KMS-11 (cell line): ENCODE data around the gene ARHGAP4.

ENCODE experiments used
- H2AFZ ChIP-seq: fragments of 200-600 bp; sonication (generic); 2 replicates; pipeline ENCODE4 v1.6.1; 2016; ENCODE audit warnings: antibody characterized with exemption, mixed run types, low read depth
- H3K27ac ChIP-seq: fragments of 200-600 bp; sonication (generic); 2 replicates; pipeline ENCODE4 v1.6.1; 2016; ENCODE audit warnings: mild to moderate bottlenecking, mixed run types
- H3K27me3 ChIP-seq: fragments of 200-600 bp; sonication (generic); 2 replicates; pipeline ENCODE4 v1.6.1; 2017; ENCODE audit warnings: mild to moderate bottlenecking, low read depth, mixed run types, moderate library complexity; ENCODE audit not compliant: insufficient read depth
- H3K36me3 ChIP-seq: fragments of 200-600 bp; sonication (generic); 2 replicates; pipeline ENCODE4 v1.6.1; 2017; ENCODE audit warnings: mild to moderate bottlenecking, mixed run types; ENCODE audit not compliant: insufficient read depth
- H3K4me1 ChIP-seq: fragments of 200-600 bp; sonication (generic); 2 replicates; pipeline ENCODE4 v1.6.1; 2016; ENCODE audit warnings: mild to moderate bottlenecking, low read depth, mixed run types; ENCODE audit not compliant: poor library complexity, severe bottlenecking
- H3K4me2 ChIP-seq: fragments of 200-600 bp; sonication (generic); 2 replicates; pipeline ENCODE4 v1.7.0; 2016; ENCODE audit warnings: mild to moderate bottlenecking, mixed run types
- H3K4me3 ChIP-seq: fragments of 200-600 bp; sonication (generic); IDR thresholded peaks from 2 replicates; pipeline ENCODE4 v1.6.1; 2017; ENCODE audit warnings: low read depth, low read length, mixed read lengths; ENCODE audit not compliant: insufficient read depth
- H3K79me2 ChIP-seq: fragments of 200-600 bp; sonication (generic); 2 replicates; pipeline ENCODE4 v1.6.1; 2016; ENCODE audit warnings: low read depth, mixed run types; ENCODE audit not compliant: insufficient read depth
- H3K9ac ChIP-seq: fragments of 200-600 bp; sonication (generic); 2 replicates; pipeline ENCODE4 v1.6.1; 2016; ENCODE audit warnings: mild to moderate bottlenecking, mixed run types
- H4K20me1 ChIP-seq: fragments of 200-600 bp; sonication (generic); 2 replicates; pipeline ENCODE4 v1.6.1; 2016; ENCODE audit warnings: mild to moderate bottlenecking, mixed run types; ENCODE audit not compliant: insufficient read depth
- CTCF ChIP-seq: fragments of 200-600 bp; sonication (generic); conservative IDR thresholded peaks from 2 replicates; pipeline ENCODE4 v1.6.1; 2017; ENCODE audit warnings: low read depth, mild to moderate bottlenecking, antibody characterized with exemption, low read length, moderate library complexity, mixed read lengths

ARHGAP4 gene

GRCh38 chrX:153876112-153876491, 50.0 kb downstream of the ARHGAP4 start:
- H3K9ac ChIP-seq: no peak overlapping the region
- H2AFZ ChIP-seq: no peak overlapping the region
- H3K27ac ChIP-seq: no peak overlapping the region
- no peaks in the 10 kb centered on the region for H4K20me1 ChIP-seq
- no peak overlapping the region for H3K4me2 ChIP-seq
- no peak overlapping the region for H3K4me3 ChIP-seq
- no peaks in the 10 kb centered on the region for H3K79me2 ChIP-seq
- no peaks in the 10 kb centered on the region for H3K4me1 ChIP-seq
- H3K27me3 ChIP-seq: peaks cover 23% of the 10 kb centered on the region; the same call in 1 of the 2 replicates
- H3K36me3 ChIP-seq: no peaks in the 10 kb centered on the region
- TF ChIP-seq CTCF: no peak

GRCh38 chrX:153875391-153876111, 50.5 kb downstream of the ARHGAP4 start:
- Histone ChIP-seq H3K79me2 (no peaks in the 10 kb centered on the region), H3K4me3 (no peak overlapping the region), H3K4me2 (no peak overlapping the region), H3K27ac (no peak overlapping the region), H3K36me3 (no peaks in the 10 kb centered on the region), H3K4me1 (no peaks in the 10 kb centered on the region), H2AFZ (no peak overlapping the region), H4K20me1 (no peaks in the 10 kb centered on the region), H3K9ac (no peak overlapping the region), H3K27me3 (peaks cover 25% of the 10 kb centered on the region; the same call in 1 of the 2 replicates)
- no peak for TF ChIP-seq CTCF

GRCh38 chrX:153874366-153875125, 51.5 kb downstream of the ARHGAP4 start:
- H3K27ac ChIP-seq: no peak overlapping the region
- H3K27me3 ChIP-seq: peaks cover 32% of the 10 kb centered on the region; the same call in 1 of the 2 replicates
- H4K20me1 ChIP-seq: no peaks in the 10 kb centered on the region
- H3K36me3 ChIP-seq: no peaks in the 10 kb centered on the region
- H3K4me1 ChIP-seq: no peaks in the 10 kb centered on the region
- no peak for TF ChIP-seq CTCF
- H3K9ac ChIP-seq: no peak overlapping the region
- H2AFZ ChIP-seq: no peak overlapping the region
- H3K4me2 ChIP-seq: no peak overlapping the region
- no peak overlapping the region for H3K4me3 ChIP-seq
- no peaks in the 10 kb centered on the region for H3K79me2 ChIP-seq

GRCh38 chrX:153874085-153874365, 52.0 kb downstream of the ARHGAP4 start:
- no peak overlapping the region for H3K9ac ChIP-seq
- TF ChIP-seq CTCF: no peak
- H3K4me2 ChIP-seq: no peak overlapping the region

More at GRCh38 chrX:153874085-153874365, 52.0 kb downstream of the ARHGAP4 start:
- Histone ChIP-seq H3K27me3 (peaks cover 36% of the 10 kb centered on the region; the same call in 1 of the 2 replicates), H3K36me3 (no peaks in the 10 kb centered on the region), H3K27ac (no peak overlapping the region), H4K20me1 (no peaks in the 10 kb centered on the region), H3K79me2 (no peaks in the 10 kb centered on the region), H2AFZ (no peak overlapping the region), H3K4me1 (no peaks in the 10 kb centered on the region), H3K4me3 (no peak overlapping the region)
